Embryonic facial prominence (tissue), 1 donor: ENCODE data around the gene ANXA2.
"Not testable (repeated sequence)": the region's sequence is repeated elsewhere in the genome, so short reads cannot be mapped to it uniquely, and the experiment has no call there.

Source experiments
- DNase-seq: peaks from one replicate; pipeline ENCODE4 v3.0.0-alpha.2; 2016; ENCODE audit errors: extremely low spot score

Gene ANXA2

DNA sequence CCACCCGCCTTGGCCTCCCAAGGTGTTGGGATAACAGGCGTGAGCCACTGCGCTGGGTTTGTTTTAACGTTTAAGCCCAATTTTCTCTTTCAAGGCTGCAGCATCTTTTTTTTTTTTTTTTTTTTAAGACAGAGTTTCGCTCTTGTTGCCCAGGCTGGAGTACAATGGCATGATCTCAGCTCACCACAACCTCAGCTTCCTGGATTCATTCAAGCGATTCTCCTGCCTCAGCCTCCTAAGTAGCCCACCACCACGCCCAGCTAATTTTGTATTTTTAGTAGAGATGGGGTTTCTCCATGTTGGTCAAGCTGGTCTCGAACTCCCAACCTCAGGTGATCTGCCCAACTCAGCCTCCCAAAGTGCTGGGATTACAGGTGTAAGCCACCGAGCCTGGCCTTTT lies 12.6 kb upstream of the ANXA2 start:
- not testable (repeated sequence) for DNase-seq

DNA sequence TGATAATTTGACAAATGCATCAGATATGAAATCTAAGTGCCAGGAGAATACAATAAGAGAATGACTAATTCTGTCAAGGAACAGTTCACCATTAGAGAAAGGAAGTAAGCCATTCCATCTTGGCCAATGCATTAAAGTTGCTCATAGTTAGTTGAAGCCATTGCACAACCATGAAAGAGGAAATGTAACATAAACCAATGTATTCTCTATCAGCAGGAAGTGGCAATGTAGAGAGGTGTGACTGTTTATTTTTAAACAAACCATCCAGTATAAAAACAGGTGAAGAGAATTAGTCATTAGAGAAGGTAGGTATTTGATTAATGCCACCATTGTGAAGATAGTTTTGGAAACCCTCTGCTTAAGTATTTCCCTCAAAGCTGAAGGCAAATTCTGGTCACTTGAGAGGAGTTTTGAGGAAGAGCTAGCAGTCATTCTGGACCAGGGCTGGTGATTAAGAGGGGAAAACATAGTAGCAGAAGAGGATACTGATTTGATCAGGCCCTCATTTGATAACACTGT lies 10.7 kb upstream of the ANXA2 start:
- no peak for DNase-seq

- DNase-seq, result no peak
Measured at GRCh38 chr15:60407415-60407805, 9.6 kb upstream of the ANXA2 start.

DNA sequence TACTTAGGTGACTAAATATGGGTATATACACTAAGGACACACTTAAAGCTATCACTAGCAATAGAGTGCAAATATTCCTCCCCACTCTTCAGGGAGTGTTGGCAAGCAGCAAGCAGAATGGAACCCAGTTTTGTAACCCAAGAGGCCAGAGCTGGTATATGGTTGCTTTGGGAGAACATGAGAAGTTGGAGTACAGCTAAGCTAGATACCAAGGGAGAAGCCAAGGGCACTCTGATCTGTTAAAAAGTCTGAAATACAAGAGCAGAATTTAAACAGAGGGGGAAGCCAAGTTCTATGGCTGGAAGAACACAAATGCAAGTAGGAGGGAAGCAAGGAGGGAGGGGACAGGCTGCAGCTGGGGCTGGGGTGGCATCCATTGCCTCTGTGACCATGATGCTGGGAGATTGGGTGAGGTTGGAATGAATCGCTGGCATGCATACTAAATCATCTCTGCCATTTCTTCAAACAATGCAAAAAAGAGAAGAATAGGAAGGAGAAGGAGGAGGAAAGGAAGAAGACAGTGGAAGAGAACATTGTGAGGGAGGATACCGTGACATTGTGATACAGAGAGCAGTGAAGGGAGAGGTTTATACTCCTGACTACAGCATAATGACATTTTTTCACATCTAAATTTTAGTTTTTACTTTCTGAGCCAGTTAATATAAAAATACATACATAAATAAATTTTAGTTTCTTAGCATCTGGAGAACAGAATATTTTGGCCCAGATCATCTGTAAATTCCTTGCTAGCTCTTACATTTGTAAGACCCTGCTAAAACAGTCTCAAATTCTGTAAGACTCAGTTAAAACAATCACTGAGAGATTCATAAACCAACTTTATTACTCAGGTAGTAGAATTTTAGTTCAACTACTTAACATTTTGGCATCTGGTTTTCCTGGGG lies 9.0 kb upstream of the ANXA2 start:
- DNase-seq, result no peak

GRCh38 chr15:60405399-60405798 lies 7.6 kb upstream of the ANXA2 start:
- no peak for DNase-seq

DNA sequence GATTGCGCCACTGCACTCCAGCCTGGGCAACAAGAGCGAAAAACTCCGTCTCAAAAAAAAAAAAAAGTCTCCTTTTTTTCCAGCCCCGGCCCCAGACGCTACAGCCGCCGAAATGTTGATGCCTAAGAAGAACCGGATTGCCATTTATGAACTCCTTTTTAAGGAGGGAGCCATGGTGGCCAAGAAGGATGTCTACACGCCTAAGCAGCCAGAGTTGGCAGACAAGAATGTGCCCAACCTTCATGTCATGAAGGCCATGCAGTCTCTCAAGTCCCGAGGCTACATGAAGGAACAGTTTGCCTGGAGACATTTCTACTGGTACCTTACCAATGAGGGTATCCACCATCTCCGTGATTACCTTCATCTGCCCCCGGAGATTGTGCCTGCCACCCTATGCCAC lies 6.6 kb upstream of the ANXA2 start:
- not testable (repeated sequence) for DNase-seq

DNA sequence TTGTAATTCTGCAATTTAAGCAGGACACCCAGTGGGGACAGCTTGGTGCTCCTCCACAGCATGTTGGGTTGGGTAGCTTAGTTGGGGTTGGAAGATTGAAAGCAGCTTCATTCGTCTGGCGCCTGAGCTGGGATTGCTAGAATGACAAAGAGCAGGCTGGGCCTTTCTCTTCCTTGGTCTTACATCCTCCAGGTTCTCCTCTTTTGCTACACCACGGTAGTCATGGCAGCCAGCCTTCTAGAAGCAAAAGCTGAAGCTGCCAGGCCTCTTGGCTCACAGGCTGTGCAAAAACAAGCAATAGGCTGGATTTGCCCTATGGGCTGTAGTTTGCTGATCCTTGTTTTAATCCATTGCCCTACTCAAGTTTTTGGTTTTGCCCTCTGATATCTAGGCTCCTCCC lies 3.2 kb upstream of the ANXA2 start:
- no peak for DNase-seq

GRCh38 chr15:60399931-60400330 lies 2.1 kb upstream of the ANXA2 start:
- no peak for DNase-seq

DNA sequence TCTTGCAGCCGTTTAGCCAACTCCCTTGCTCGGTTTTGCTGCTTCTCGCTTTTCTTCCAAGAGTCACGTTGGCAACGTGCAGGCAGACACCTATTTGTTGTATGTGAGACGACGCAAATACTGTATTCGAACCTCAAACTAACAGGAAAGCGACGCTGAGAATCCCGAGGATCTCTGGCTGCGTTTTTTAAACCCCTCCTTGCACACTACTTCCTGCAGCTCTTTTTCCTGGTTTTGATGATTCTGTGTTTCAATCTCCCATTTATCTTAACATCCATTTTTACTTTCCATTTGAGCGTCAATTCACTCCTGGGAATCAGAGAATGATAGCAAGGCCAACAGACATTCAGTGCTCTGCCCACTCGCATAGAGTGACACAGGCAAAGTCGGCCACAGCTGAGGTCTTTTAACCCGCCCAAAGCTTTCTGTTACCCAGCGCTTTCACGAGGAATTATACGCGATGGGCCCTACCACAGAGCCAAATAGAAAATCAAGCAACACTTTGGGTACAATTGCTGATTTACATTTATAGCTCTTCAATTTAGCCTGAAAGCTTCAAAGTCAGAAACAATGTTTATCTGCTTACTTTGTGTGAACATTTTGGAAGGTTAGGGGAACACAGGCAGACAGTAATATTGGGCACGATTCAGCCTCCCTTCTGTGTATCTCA lies 1.6 kb upstream of the ANXA2 start:
- no peak for DNase-seq

DNA sequence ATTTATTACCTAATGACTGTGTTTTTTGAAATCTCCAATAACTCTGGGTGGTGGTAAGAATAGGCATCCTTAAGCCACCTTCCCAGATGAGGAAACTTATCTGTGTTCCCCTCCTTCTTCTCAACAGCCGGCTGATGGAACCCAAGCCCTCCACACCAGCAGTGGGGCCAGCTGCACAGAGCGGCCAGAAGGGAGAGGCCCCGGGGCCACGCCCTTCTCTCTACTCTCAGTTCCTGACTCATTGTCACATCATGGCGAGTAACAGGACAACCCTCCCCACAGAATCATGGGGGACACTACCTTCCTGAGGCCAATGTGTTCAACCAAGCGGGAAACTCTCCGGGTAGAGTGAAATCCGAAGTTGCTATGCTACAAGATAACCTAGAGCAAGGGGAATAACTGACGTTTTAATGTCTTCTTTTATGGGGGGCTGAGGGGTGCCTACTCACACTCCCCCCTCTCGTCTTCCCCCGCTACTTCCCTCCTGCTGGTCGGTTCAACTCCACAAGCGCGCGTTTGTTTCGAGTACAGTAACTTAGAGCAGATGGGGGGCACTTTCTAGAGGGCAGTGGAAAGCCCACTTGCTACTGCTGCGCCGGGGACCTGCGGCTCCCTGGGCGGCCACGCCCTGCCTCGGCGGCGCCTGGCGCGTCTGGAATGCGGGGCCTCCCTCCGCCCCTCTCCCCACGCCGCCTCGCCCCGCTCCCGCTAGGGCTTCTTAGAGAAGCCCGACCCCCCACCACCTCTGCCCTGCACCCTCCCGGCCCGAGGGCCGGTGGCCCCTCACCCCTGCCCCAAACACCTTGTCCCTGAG lies 621 bp downstream of the ANXA2 start:
- DNase-seq, result peak; percentile 64

DNA sequence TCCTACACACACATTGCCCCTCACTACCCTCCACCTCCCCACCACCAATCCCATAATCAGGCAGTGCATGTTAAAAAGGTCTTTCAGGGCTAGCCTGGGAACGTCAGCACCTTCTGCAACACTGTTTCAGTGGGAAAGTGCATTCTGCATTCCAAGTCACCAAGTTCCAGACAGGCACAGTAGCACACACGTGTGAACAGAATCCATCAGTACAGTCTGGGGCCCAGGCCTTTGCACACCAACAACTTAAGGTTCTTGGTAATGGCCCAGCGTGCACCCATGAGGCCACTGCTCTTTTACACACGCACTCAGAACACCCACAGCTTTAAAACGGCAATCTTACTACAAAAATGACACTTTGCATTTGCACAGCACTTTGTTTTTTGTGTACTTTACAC lies 1.2 kb downstream of the ANXA2 start:
- DNase-seq, result no peak

DNA sequence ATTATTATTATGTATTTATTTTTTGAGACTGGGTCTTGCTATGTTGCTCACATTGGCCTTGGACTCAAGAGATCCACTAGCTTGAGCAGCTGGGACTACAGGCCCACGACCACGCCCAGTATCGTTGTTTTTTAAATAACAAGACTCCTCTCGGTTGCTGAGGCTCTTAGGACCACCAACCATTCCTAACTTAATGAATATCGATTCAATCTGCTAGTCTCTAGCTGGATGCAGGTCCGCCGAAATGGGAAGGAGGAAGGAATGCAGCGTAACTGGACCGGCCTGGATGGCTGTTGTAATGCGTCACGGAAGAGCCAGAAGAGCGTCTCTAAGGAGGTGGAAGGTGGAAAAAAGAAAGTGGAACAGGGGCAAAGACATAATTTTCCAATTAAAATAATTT lies 1.7 kb downstream of the ANXA2 start:
- no peak for DNase-seq

DNA sequence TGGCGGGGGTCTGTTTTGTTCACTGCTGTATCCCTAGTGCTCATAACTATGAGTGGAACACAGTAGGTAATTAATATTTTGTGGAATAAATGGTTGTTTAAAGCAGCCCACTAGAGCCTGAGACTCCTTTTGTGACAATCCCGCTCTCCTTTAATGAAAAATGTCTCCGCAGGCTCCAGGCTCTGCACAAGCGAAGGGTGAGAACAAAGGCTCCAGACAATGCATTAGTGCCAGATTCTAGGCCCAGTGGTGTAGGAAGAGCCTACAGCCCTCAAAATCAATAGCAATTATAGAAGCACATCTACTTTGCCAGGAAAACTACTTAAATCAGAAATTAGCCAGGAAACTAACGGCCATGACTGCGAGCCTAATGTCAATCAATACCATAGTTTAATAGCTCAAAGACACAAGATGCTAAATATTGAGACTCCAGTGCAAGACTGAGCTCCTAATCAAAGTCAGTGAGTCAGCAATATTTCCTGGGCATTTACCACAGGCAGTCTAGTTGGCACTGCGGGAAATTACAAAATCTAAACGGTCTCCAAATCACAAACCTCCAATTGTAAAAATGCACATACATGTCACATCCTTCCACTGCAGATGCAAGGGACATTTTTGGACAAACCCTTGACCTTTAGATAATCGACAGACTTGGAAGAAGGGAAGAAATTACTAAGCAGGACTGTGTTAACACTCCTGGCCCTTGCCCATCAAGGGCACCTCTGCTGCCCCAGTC lies 2.3 kb downstream of the ANXA2 start:
- DNase-seq, result no peak

DNA sequence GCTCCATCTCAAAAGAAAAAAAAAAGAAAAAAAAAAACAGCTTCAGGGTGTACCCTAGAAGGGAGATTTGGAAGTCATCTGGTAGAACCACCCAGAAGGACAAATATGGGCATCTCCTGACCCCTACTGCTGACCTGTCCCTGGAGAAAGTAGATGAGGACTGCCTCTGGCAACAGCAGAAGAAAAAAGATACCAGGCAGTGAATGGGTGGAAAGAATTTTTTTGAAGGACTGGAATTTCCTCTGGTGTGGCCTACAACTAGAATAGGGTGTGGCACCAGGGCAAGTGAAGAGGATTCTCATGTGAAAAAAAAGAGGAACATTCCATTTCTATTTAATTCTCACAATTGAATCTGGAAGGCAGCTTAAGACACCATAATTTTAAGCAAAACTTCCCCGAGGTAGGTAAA lies 3.1 kb downstream of the ANXA2 start:
- no peak for DNase-seq

DNA sequence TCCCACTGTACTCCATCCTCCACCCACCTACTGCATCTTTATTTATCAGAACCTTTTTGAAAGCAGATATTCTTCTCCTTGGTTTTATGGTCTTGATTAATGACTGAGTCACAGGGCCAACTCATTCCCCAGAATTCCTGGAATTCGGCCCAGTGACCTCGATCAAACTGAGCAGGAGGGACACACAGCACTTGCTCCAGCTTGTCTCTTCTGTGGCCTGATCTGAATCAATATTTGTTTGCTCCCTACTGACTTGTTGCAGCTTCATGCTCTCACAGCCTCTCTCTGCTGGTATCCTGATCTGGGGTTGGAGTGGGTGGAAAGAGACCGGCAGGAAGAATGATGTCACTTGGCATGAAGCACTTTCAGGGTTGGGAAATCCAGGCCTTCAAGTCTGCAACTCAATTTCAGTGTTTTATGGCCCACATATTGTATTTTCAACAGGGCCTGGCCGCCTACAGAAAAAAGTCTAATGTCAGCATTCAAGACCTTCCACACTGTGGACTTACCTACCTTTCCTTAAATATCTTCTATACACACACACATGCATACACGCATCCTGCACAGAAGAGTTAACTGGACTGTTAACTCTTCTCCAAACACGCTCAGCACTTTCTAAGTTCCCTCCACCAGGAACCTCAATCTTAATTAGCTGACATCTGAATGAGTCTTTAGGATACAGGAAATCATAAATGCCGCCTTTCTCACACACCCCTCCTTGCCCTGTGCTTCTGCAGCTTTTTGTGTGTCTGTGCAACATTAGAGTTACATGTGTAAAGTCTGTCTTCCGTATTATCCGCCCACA lies 4.6 kb downstream of the ANXA2 start:
- peak; percentile 75 for DNase-seq

- DNase-seq, result no peak
Measured at GRCh38 chr15:60392601-60392985, 5.2 kb downstream of the ANXA2 start.

GRCh38 chr15:60391722-60392315 lies 6.0 kb downstream of the ANXA2 start:
- DNase-seq, result no peak

DNA sequence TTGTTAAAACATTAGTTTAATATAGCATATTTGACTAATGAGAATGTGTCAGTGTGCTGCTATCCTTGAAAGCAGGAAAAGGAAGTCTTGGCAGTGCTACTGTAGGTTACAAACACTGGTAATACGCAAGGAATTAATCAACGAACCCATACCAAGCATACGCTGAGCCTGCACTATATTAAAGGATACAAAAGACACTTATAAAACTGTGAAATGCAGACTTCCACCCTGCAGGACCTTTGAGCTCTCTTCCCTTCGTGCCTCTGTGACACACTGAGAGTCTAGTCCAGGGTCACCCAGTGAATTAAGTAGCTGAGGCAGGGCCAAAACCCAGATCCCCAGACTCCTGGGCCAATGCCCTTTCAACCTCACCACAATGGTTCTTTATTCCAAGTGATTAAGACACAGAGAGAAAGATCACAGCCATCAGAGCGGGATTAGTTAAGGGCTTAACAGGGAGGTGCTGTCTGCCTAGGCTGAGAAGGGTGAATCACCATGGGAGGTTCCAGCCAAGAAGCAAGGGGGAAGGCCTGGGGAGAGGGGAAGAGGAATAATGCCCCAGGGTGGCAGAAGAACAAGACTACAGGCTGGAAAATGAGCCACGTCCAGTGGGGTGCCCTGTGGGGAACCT lies 6.8 kb downstream of the ANXA2 start:
- DNase-seq, result no peak

DNA sequence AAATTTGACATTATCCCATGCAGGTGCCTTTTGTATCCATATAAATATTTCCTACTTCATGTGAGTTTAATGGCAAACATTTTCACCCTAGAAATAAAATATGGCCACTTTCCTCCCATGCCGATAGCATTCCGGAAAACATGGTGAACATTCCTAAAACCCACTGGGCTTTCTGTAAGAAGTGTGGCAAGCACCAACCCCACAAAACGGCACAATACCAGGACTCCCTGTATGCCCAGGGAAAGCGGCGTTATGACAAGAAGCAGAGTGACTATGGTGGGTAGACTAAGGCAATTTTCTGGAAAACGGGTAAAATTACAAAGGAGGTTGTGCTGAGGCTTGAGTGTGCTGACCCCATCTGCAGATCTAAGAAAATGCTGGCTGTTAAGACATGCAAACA lies 7.6 kb downstream of the ANXA2 start:
- no peak for DNase-seq
